Lower leg skin (tissue), 4 donors: ENCODE data around the gene LMX1A. TPM values are rescaled to one million over a fixed set of nuclear protein-coding genes. Genes with fewer than 3 reads are reported as not detected.

Experiments
- DNase-seq, 2 donors: peaks; one replicate each; pipeline ENCODE4 v3.0.0-alpha.2; 2019; ENCODE audit warnings: low spot score in 2 of 2
- H3K4me3 ChIP-seq: fragments of 200-600 bp; sonication (generic); 2 replicates; pipeline ENCODE4 v1.5.1; 2017; ENCODE audit warnings: mild to moderate bottlenecking, low read depth; ENCODE audit not compliant: poor library complexity, severe bottlenecking
- CTCF ChIP-seq, 3 donors: fragments of 450-650 bp; IDR thresholded peaks; one replicate each; pipeline ENCODE4 v1.5.1; 2016; ENCODE audit warnings: antibody characterized with exemption in 3 of 3, mild to moderate bottlenecking in 3 of 3, moderate library complexity in 2 of 3
- POLR2A ChIP-seq, 2 donors: fragments of 450-650 bp; IDR thresholded peaks; one replicate each; pipeline ENCODE4 v1.6.1; 2016 to 2017; ENCODE audit warnings: antibody characterized with exemption in 2 of 2, mild to moderate bottlenecking in 1 of 2, moderate library complexity in 1 of 2
- WGBS, 2 donors: methylation state at CpG; one replicate each; pipeline ENCODE4 v1.1.5; 2018; 5-methylcytosine and 5-hydroxymethylcytosine counted together
- intact Hi-C: fragments of 100-400 bp; cut with DNase I; formaldehyde crosslinking; loops from one replicate; pipeline ENCODE4 v1.15.0; 2023; ENCODE audit warnings: low total_unique reads
- total RNA-seq, 4 donors: library from RNA; depleted of rRNA; stranded (reverse); fragments of >200 nt; gene quantifications; one replicate each; pipeline ENCODE4 v1.1.0, GENCODE V29; 2016

The LMX1A gene
- total RNA-seq, 4 donors from 2014 or later: 0.29 TPM; not detected in 3

- intact Hi-C loops: no loop called here
- 56 to 64% methylated on average over 9 of the region's 9 CpGs for WGBS, 2 donors
- DNase-seq: no peak
- H3K4me3 ChIP-seq: no peak overlapping the region
- TF ChIP-seq CTCF (IDR thresholded peaks at IDR 0.05): no peak
- TF ChIP-seq POLR2A (IDR thresholded peaks at IDR 0.05): no peak
Measured at GRCh38 chr1:165279882-165280281, 76.6 kb downstream of the LMX1A start.

GRCh38 chr1:165276314-165276713 lies 80.2 kb downstream of the LMX1A start:
- 47 to 55% methylated on average over 2 of the region's 2 CpGs for WGBS, 2 donors
- TF ChIP-seq POLR2A (IDR thresholded peaks at IDR 0.05) (no peak), CTCF (IDR thresholded peaks at IDR 0.05) (no peak)
- no peak overlapping the region for H3K4me3 ChIP-seq
- DNase-seq: no peak
- intact Hi-C loops: no loop called here

DNA sequence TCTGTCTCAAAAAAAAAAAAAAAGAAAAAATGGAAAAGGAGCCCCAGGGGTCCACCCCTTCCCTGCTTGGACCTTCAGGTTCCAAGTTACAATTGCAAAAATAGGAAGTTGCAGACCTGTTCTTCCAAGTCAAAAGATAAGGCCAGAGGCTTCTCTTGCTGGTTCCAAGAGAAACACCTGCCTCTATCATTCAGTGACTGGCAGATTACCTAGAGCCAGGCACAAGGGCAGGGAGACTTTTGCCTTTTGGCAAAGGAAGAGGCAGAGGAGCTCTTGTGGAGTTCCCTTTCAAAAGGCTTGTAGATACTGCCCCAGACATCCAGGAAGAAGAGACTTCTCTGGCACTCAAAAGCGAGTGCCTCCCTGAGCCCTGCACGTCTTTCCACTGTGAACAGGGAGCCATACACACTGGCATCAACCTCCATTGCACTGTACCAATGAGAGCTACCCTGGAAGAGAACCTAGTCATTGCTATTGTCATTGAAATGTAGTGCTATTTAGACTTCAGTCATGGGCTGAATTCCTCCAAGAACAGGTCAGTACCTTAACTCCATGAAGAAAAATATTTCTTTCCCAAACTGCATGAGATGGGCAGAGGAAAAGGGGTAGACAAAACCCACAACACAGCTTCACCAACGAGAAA lies 91.2 kb downstream of the LMX1A start:
- intact Hi-C loops: no loop called here
- TF ChIP-seq CTCF (IDR thresholded peaks at IDR 0.05) (no peak), POLR2A (IDR thresholded peaks at IDR 0.05) (no peak)
- WGBS, 2 donors: 64 to 75% methylated on average over 3 of the region's 3 CpGs
- DNase-seq: no peak
- H3K4me3 ChIP-seq: no peak overlapping the region

- WGBS, 2 donors: 34 to 36% methylated on average over 3 of the region's 3 CpGs
- intact Hi-C loops: loop anchor here (10.0 kb wide), 2 partner anchors 115 to 335 kb away; no protein-coding TSS in a partner anchor
- no peak for DNase-seq
- TF ChIP-seq CTCF (IDR thresholded peaks at IDR 0.05) (no peak), POLR2A (IDR thresholded peaks at IDR 0.05) (no peak)
- H3K4me3 ChIP-seq: no peak overlapping the region
Measured at GRCh38 chr1:165259706-165260428, 96.6 kb downstream of the LMX1A start.

DNA sequence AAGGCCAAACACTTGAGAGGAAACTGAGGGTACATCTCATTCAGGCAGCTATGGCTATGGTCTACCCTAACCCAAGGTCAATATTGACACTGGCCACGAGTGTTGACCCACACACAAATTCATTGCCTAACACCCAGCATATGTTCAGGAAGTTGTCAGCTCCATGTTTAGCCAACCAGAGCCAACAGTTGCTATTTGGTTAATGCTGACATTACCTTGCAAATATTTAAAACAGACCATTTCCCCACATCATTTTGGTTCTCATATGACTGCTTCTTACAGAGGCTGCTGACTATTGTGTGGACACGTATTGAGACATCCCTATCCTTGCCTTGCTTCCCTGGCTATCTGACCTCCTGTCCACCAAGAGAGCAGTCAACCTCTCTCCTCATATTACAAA lies 97.3 kb downstream of the LMX1A start:
- WGBS, 2 donors: 73 to 83% methylated on average over 2 of the region's 2 CpGs
- TF ChIP-seq CTCF (IDR thresholded peaks at IDR 0.05): no peak
- TF ChIP-seq POLR2A (IDR thresholded peaks at IDR 0.05): no peak
- no peak overlapping the region for H3K4me3 ChIP-seq
- no peak for DNase-seq
- intact Hi-C loops: loop anchor here (10.0 kb wide), 2 partner anchors 116 to 336 kb away; no protein-coding TSS in a partner anchor
